Calu3 (cell line): ENCODE measurements around the gene MED22. TPM values are rescaled to one million over a fixed set of nuclear protein-coding genes. Genes with fewer than 3 reads are reported as not detected.
"Not testable (repeated sequence)": the region's sequence is repeated elsewhere in the genome, so short reads cannot be mapped to it uniquely, and the experiment has no call there.

Source experiments
- BruUV-seq: library from RNA; stranded (reverse); fragments of 400-500 nt; replicated peaks from 2 replicates; lab custom pipeline; 2021; lab: Mats Ljungman, UMichigan
- CTCF ChIA-PET: fragments of 300-600 bp; sonication (Branson Sonifier 250); formaldehyde crosslinking; loops from one replicate; lab custom pipeline; 2022; ENCODE audit warnings: antibody characterized with exemption; lab: Charles Lee
- DNase-seq: peaks from one replicate; pipeline ENCODE4 v3.0.0; 2022
- H3K27ac Mint-ChIP-seq: one replicate; pipeline ENCODE4 v1.8.0; 2022; ENCODE audit warnings: mixed read lengths; ENCODE audit not compliant: unreplicated experiment
- H3K27me3 Mint-ChIP-seq: one replicate; pipeline ENCODE4 v1.8.0; 2022; ENCODE audit warnings: mixed read lengths; ENCODE audit not compliant: unreplicated experiment
- H3K36me3 Mint-ChIP-seq: one replicate; pipeline ENCODE4 v1.8.0; 2022; ENCODE audit warnings: mild to moderate bottlenecking, moderate library complexity, mixed read lengths; ENCODE audit not compliant: insufficient read depth, unreplicated experiment
- H3K4me1 Mint-ChIP-seq: one replicate; pipeline ENCODE4 v1.8.0; 2022; ENCODE audit warnings: mild to moderate bottlenecking, low read depth, mixed read lengths; ENCODE audit not compliant: unreplicated experiment
- H3K4me3 Mint-ChIP-seq: one replicate; pipeline ENCODE4 v1.8.0; 2022; ENCODE audit warnings: mild to moderate bottlenecking, low read depth, moderate library complexity, mixed read lengths; ENCODE audit not compliant: unreplicated experiment
- H3K9me3 Mint-ChIP-seq: one replicate; pipeline ENCODE4 v1.8.0; 2022; ENCODE audit warnings: low read depth, mixed read lengths; ENCODE audit not compliant: unreplicated experiment
- intact Hi-C: fragments of 100-400 bp; cut with micrococcal nuclease; formaldehyde crosslinking; loops from one replicate; pipeline ENCODE4 v1.10.0; 2022; ENCODE audit not compliant: unreplicated experiment
- total RNA-seq: library from RNA; stranded (reverse); gene quantifications from 2 replicates; pipeline ENCODE4 v1.2.3, GENCODE V29; 2022
- TF ChIP-seq, protein P1 (sequence below): fragments of 200-600 bp; IDR thresholded peaks from one replicate; pipeline ENCODE4 v1.8.0; 2022; ENCODE audit warnings: antibody characterized with exemption; ENCODE audit not compliant: unreplicated experiment

Gene MED22
- total RNA-seq, 1 experiment from 2014 or later: 27.6 TPM

DNA sequence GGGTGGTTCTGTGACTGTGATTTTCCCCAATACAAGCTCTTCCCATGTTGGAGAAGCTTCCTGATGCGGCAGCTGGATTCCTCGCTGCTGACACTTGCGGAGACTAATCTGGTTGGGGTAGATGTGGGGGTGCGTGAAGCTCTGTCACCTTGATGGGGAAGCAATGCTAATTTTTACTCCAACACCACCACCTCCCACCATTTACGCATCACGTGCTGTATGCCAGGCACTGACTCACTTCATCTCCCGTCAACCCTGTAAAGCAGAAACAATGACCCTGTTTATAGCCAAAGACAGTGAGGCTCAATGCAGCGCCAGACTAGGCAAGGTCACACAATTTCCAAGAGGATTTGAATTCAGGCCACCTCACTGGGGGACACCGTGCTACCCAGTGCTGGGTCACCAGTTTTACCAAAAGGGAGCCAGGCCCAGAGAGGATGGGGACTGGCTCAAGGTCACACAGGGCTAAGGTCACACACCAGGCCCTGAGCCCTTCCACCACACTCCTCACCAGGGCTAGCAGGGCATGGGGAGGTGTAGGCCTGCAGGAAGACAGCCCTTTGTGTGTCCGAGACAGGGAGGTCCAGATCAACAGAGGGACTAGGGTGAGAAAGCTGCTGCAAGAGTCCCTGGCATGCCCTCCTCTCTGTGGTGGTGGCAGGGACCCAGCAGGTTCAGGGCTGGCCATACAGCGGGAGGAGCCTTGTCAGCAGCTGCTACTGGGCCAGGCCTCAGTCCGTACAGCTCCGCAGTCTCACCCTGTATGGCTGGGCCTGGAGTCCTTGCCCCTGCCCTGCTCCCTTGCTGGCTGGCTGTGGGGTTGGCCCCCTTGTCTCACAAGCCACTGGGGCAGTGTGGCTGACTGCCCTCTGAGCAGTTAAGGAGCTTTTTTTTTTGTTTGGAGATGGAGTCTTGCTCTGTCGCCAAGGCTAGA lies 31.5 kb upstream of the MED22 start:
- H3K4me3 Mint-ChIP-seq: no peak overlapping the region
- H3K27ac Mint-ChIP-seq: no peak overlapping the region
- CTCF ChIA-PET: no interaction called here
- H3K36me3 Mint-ChIP-seq: peaks cover 11% of the 10 kb centered on the region
- TF ChIP-seq, protein P1, sequence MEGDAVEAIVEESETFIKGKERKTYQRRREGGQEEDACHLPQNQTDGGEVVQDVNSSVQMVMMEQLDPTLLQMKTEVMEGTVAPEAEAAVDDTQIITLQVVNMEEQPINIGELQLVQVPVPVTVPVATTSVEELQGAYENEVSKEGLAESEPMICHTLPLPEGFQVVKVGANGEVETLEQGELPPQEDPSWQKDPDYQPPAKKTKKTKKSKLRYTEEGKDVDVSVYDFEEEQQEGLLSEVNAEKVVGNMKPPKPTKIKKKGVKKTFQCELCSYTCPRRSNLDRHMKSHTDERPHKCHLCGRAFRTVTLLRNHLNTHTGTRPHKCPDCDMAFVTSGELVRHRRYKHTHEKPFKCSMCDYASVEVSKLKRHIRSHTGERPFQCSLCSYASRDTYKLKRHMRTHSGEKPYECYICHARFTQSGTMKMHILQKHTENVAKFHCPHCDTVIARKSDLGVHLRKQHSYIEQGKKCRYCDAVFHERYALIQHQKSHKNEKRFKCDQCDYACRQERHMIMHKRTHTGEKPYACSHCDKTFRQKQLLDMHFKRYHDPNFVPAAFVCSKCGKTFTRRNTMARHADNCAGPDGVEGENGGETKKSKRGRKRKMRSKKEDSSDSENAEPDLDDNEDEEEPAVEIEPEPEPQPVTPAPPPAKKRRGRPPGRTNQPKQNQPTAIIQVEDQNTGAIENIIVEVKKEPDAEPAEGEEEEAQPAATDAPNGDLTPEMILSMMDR: no peak
- no peaks in the 10 kb centered on the region for H3K27me3 Mint-ChIP-seq
- DNase-seq: no peak
- peaks cover 9% of the 10 kb centered on the region for H3K4me1 Mint-ChIP-seq
- BruUV-seq: no TSS peak
- no peaks in the 10 kb centered on the region for H3K9me3 Mint-ChIP-seq
- intact Hi-C loops: no loop called here

DNA sequence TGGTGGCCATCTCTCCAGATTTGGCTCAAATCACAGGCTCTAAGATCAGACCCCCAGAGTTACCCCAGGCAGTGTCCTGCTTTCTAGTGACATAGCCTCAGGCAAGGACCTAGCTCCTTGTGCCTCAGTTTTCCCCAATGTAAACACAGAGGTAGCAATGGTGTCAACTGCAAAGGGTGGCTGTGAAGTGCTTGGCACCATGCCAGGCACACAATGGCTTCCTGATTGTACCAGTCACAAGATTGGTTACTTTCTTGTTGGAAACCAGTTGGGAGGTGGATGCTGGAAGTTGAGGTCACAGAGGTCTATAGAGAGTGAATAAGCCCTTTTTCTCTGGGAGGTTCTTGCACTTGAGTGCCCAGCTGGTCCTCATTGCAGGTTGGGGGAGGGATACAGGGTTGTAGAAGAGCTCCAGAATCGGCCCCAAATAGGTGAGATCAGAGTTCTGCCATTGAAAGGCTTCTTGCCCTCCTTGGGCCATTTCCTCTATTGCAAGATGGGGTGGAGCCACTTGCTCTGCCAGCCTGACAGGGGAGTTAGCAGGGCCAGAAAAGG lies 30.6 kb upstream of the MED22 start:
- intact Hi-C loops: no loop called here
- Mint-ChIP-seq H3K4me1 (peaks cover 9% of the 10 kb centered on the region), H3K36me3 (peaks cover 18% of the 10 kb centered on the region), H3K4me3 (no peak overlapping the region), H3K27ac (no peak overlapping the region), H3K9me3 (no peaks in the 10 kb centered on the region), H3K27me3 (no peaks in the 10 kb centered on the region)
- CTCF ChIA-PET: interaction anchor here (0.9 kb wide), 1 partner anchor 48 kb away, joined by 3 read pairs; no protein-coding TSS in a partner anchor
- TF ChIP-seq, protein P1: no peak
- BruUV-seq: no TSS peak
- DNase-seq: no peak

DNA sequence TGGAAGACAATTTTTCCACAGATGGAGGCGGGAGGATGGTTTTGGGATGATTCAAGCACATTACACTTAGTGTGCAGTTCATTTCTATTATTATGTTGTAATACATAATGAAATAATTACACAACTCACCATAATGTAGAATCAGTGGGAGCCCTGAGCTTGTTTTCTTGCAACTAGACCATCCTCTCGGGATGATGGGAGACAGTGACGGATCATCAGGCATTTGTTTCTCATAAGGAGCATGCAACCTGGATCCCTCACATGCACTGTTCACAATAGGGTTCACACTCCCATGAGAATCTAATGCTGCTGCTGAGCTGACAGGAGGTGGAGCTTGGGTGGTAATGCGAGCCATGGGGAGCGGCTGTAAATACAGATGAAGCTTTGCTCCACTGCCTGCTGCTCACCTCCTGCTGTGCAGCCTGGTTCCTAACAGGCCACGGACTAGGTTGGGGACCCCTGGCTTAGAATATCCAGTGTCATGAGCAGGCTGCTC lies 29.8 kb upstream of the MED22 start:
- H3K4me1 Mint-ChIP-seq: peaks cover 9% of the 10 kb centered on the region
- CTCF ChIA-PET: interaction anchor here (0.9 kb wide), 1 partner anchor 47 kb away, joined by 3 read pairs; no protein-coding TSS in a partner anchor
- H3K36me3 Mint-ChIP-seq: peaks cover 24% of the 10 kb centered on the region
- H3K9me3 Mint-ChIP-seq: no peaks in the 10 kb centered on the region
- intact Hi-C loops: no loop called here
- H3K27me3 Mint-ChIP-seq: no peaks in the 10 kb centered on the region
- BruUV-seq: no TSS peak
- TF ChIP-seq, protein P1: no peak
- peak; percentile 22 for DNase-seq
- H3K27ac Mint-ChIP-seq: no peak overlapping the region
- H3K4me3 Mint-ChIP-seq: no peak overlapping the region

DNA sequence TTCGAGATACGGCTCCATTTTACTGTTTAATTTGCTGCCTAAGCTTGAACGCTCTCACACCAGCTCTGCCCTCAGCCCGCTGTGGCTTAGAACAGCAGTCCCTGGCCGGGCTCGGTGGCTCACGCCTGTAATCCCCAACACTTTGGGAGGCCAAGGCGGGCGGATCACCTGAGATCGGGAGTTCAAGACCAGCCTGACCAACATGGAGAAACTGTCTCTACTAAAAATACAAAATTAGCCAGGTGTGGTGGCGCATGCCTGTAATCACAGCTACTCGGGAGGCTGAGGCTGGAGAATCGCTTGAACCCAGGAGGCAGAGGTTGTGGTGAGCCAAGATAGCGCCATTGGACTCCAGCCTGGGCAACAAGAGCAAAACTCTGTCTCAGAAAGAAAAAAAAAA lies 29.3 kb upstream of the MED22 start:
- H3K9me3 Mint-ChIP-seq, H3K27ac Mint-ChIP-seq, intact Hi-C loops, H3K27me3 Mint-ChIP-seq, H3K4me3 Mint-ChIP-seq, BruUV-seq, DNase-seq, H3K4me1 Mint-ChIP-seq: not testable (repeated sequence)
- CTCF ChIA-PET: interaction anchor here (0.9 kb wide), 1 partner anchor 46 kb away, joined by 3 read pairs; no protein-coding TSS in a partner anchor
- peaks cover 24% of the 10 kb centered on the region for H3K36me3 Mint-ChIP-seq
